Keratinocyte (primary cell): ENCODE measurements around the gene KCNK17. TPM values are rescaled to one million over a fixed set of nuclear protein-coding genes. Genes with fewer than 3 reads are reported as not detected.

ENCODE experiments used
- DNase-seq: peaks from one replicate; pipeline ENCODE4 v3.0.0-alpha.2; 2011; ENCODE audit warnings: low read depth, missing footprints, low spot score
- FAIRE-seq: peaks from 2 replicates; lab custom pipeline; 2011; peaks lifted over from hg19 to GRCh38; lab: Jason Lieb, UNC
- H2AFZ ChIP-seq: 2 replicates; pipeline ENCODE4 v1.6.0; 2012; ENCODE audit warnings: low read length, control low read depth, inconsistent platforms; ENCODE audit not compliant: control insufficient read depth
- H3K27ac ChIP-seq: 2 replicates; pipeline ENCODE4 v1.5.1; 2011; ENCODE audit warnings: low read length; ENCODE audit not compliant: control insufficient read depth, insufficient read depth
- H3K27me3 ChIP-seq: 3 replicates; pipeline ENCODE4 v1.6.0; 2011; ENCODE audit warnings: low read length; ENCODE audit not compliant: control insufficient read depth, insufficient read depth; ENCODE audit errors: extremely low read depth
- H3K36me3 ChIP-seq, 2 experiments: 2 replicates in 1 of 2; 3 replicates in 1 of 2; pipeline ENCODE4 v1.5.1; 2011; ENCODE audit warnings: low read length in 2 of 2, mild to moderate bottlenecking in 1 of 2; ENCODE audit not compliant: control insufficient read depth in 2 of 2, insufficient read depth in 2 of 2; ENCODE audit errors: extremely low read depth in 1 of 2
- H3K4me1 ChIP-seq: 3 replicates; pipeline ENCODE4 v1.5.1; 2011; ENCODE audit warnings: low read length; ENCODE audit not compliant: control insufficient read depth, insufficient read depth; ENCODE audit errors: extremely low read depth
- H3K4me2 ChIP-seq: 3 replicates; pipeline ENCODE4 v1.6.0; 2011; ENCODE audit warnings: low read depth, low read length; ENCODE audit not compliant: control insufficient read depth, insufficient read depth; ENCODE audit errors: extremely low read depth
- H3K4me3 ChIP-seq, 3 experiments: fragments of 200-600 bp in 1 of 3; sonication (generic) in 1 of 3; 2 replicates in 2 of 3; 3 replicates in 1 of 3; pipeline ENCODE4 v1.5.1; 2011 to 2016; ENCODE audit warnings: low read length in 3 of 3, mild to moderate bottlenecking in 3 of 3, control low read depth in 2 of 3, inconsistent platforms in 1 of 3, low read depth in 1 of 3, mixed read lengths in 1 of 3, mixed run types in 1 of 3, moderate library complexity in 1 of 3; ENCODE audit not compliant: control insufficient read depth in 2 of 3, insufficient read depth in 2 of 3; ENCODE audit errors: extremely low read depth in 1 of 3
- H3K79me2 ChIP-seq: 2 replicates; pipeline ENCODE4 v1.6.0; 2012; ENCODE audit warnings: low read length; ENCODE audit not compliant: control insufficient read depth, insufficient read depth
- H3K9ac ChIP-seq: 3 replicates; pipeline ENCODE4 v1.6.0; 2011; ENCODE audit warnings: low read length; ENCODE audit not compliant: control insufficient read depth, insufficient read depth; ENCODE audit errors: extremely low read depth
- H3K9me1 ChIP-seq: 3 replicates; pipeline ENCODE4 v1.6.0; 2011; ENCODE audit warnings: low read length; ENCODE audit not compliant: control insufficient read depth, insufficient read depth; ENCODE audit errors: extremely low read depth
- H3K9me3 ChIP-seq: 2 replicates; pipeline ENCODE4 v1.5.1; 2012; ENCODE audit warnings: low read depth, low read length; ENCODE audit not compliant: control insufficient read depth
- H4K20me1 ChIP-seq: 3 replicates; pipeline ENCODE4 v1.6.0; 2011; ENCODE audit warnings: low read length; ENCODE audit not compliant: control insufficient read depth, insufficient read depth; ENCODE audit errors: extremely low read depth
- EZH2 ChIP-seq: IDR thresholded peaks from one replicate; pipeline ENCODE4 v1.6.1; 2012; ENCODE audit warnings: inconsistent platforms, mild to moderate bottlenecking, low read length, moderate library complexity
- dilution Hi-C: fragments of 300-500 bp; cut with MboI; formaldehyde crosslinking; loops from one replicate; pipeline ENCODE4 v1.7.0; 2020; ENCODE audit warnings: low sequenced_read_pairs; ENCODE audit not compliant: extremely low pct_ligation_motif_present
- polyA plus RNA-seq, 5 experiments: library from polyadenylated mRNA; depleted of rRNA in 3 of 5; stranded (reverse) in 3 of 5; stranded (forward) in 1 of 5; unstranded in 1 of 5; fragments of >200 nt; gene quantifications; 1 replicate in 1 of 5; 2 replicates in 3 of 5; 3 replicates in 1 of 5; pipeline versions ENCODE4 v1.2.1 to v1.2.3, GENCODE V29; 2011 to 2012; ENCODE audit warnings: missing spikeins in 2 of 5, low read depth in 1 of 5, low replicate concordance in 1 of 5
- TF ChIP-seq, protein P1 (sequence below), 3 experiments: IDR thresholded peaks in 1 of 3; conservative IDR thresholded peaks in 1 of 3; optimal IDR thresholded peaks in 1 of 3; 2 replicates in 2 of 3; 3 replicates in 1 of 3; pipeline versions ENCODE3 to v1.5.1; 2011; ENCODE audit warnings: low read length in 3 of 3, mild to moderate bottlenecking in 3 of 3, moderate library complexity in 2 of 3, control low read depth in 1 of 3, inconsistent platforms in 1 of 3; ENCODE audit not compliant: insufficient read depth in 2 of 3; ENCODE audit errors: extremely low read depth in 1 of 3

Gene KCNK17
- polyA plus RNA-seq, 1 donor (not counting 4 experiments of a cell fraction or from before 2014, with no cell fraction given) = not detected

DNA sequence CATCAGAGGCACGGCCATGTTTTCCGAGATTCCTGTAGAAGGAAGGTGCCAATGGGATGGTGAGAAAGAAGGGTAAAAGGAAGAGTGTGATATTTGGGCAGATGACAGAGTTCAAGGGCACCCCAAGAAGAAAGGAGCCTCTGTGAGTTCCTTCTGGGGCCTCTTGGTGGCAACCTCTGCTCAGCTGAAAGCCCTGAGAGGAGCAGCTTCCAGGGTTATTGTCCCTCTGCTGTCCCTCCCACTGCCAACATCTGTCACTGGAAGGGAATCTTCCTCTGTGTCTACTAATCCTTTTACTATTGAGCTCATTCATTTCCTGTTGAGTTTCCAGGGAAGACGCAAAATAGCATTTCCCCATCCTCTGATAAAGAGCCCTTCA lies 48.3 kb upstream of the KCNK17 start:
- H3K27ac ChIP-seq = no peak overlapping the region
- no peaks in the 10 kb centered on the region for H4K20me1 ChIP-seq
- H3K4me3 ChIP-seq = no peak overlapping the region
- H3K9me3 ChIP-seq = no peaks in the 10 kb centered on the region
- no peak overlapping the region for H3K9ac ChIP-seq
- H3K4me2 ChIP-seq = no peak overlapping the region
- FAIRE-seq (no peak), DNase-seq (no peak)
- dilution Hi-C loops = no loop called here
- no peaks in the 10 kb centered on the region for H3K27me3 ChIP-seq
- no peaks in the 10 kb centered on the region for H3K36me3 ChIP-seq
- no peak overlapping the region for H2AFZ ChIP-seq
- no peaks in the 10 kb centered on the region for H3K79me2 ChIP-seq
- no peaks in the 10 kb centered on the region for H3K9me1 ChIP-seq
- H3K4me1 ChIP-seq = peaks cover 3% of the 10 kb centered on the region
- no peak for TF ChIP-seq EZH2
- TF ChIP-seq, protein P1, sequence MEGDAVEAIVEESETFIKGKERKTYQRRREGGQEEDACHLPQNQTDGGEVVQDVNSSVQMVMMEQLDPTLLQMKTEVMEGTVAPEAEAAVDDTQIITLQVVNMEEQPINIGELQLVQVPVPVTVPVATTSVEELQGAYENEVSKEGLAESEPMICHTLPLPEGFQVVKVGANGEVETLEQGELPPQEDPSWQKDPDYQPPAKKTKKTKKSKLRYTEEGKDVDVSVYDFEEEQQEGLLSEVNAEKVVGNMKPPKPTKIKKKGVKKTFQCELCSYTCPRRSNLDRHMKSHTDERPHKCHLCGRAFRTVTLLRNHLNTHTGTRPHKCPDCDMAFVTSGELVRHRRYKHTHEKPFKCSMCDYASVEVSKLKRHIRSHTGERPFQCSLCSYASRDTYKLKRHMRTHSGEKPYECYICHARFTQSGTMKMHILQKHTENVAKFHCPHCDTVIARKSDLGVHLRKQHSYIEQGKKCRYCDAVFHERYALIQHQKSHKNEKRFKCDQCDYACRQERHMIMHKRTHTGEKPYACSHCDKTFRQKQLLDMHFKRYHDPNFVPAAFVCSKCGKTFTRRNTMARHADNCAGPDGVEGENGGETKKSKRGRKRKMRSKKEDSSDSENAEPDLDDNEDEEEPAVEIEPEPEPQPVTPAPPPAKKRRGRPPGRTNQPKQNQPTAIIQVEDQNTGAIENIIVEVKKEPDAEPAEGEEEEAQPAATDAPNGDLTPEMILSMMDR (optimal IDR thresholded peaks at IDR 0.05 in 1 of 3, IDR thresholded peaks at IDR 0.05 in 1 of 3, conservative IDR thresholded peaks at IDR 0.05 in 1 of 3; ENCODE audit: extremely low read depth in 1 of 3, insufficient read depth in 2 of 3, low read length in 3 of 3) = no peak

GRCh38 chr6:39361657-39362486 lies 47.7 kb upstream of the KCNK17 start:
- no peaks in the 10 kb centered on the region for H3K9me3 ChIP-seq
- no peaks in the 10 kb centered on the region for H3K79me2 ChIP-seq
- DNase-seq (no peak), FAIRE-seq (peak; percentile 68)
- dilution Hi-C loops = no loop called here
- no peaks in the 10 kb centered on the region for H3K9me1 ChIP-seq
- no peaks in the 10 kb centered on the region for H3K36me3 ChIP-seq
- H3K27me3 ChIP-seq = no peaks in the 10 kb centered on the region
- H2AFZ ChIP-seq = peak overlapping the region; percentile 63
- H3K27ac ChIP-seq = no peak overlapping the region
- no peak overlapping the region for H3K9ac ChIP-seq
- no peaks in the 10 kb centered on the region for H4K20me1 ChIP-seq
- TF ChIP-seq, protein P1 (optimal IDR thresholded peaks at IDR 0.05 in 1 of 3, IDR thresholded peaks at IDR 0.05 in 1 of 3, conservative IDR thresholded peaks at IDR 0.05 in 1 of 3; ENCODE audit: extremely low read depth in 1 of 3, insufficient read depth in 2 of 3, low read length in 3 of 3) = peak; percentile 81 to 94 (median 91)
- no peak for TF ChIP-seq EZH2
- peak overlapping the region; percentile 37 for H3K4me2 ChIP-seq
- peaks cover 3% of the 10 kb centered on the region for H3K4me1 ChIP-seq
- no peak overlapping the region for H3K4me3 ChIP-seq
